ENCODE results near the gene ITFG2.

DNA sequence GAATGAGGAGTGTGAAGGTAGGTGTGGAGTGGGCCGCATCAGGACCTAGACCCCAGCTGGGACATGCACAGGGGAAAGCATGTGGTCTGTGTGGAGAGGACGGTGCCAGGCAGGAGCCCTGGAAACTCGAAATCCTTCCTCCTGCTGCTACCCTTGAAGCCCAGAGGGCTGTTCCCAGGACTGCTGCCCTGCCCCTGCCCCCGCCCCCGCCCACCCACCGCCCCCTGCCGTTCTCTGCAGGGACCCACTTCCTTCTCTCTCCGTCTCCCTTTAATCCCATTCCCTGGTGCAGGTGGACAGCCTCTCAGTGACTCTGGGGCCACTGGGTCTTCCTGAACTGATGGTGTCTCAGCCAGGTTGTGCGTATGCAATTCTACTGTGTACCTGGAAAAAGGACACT is 8.0 kb downstream of the ITFG2 start:
- TF ChIP-seq, protein P1, sequence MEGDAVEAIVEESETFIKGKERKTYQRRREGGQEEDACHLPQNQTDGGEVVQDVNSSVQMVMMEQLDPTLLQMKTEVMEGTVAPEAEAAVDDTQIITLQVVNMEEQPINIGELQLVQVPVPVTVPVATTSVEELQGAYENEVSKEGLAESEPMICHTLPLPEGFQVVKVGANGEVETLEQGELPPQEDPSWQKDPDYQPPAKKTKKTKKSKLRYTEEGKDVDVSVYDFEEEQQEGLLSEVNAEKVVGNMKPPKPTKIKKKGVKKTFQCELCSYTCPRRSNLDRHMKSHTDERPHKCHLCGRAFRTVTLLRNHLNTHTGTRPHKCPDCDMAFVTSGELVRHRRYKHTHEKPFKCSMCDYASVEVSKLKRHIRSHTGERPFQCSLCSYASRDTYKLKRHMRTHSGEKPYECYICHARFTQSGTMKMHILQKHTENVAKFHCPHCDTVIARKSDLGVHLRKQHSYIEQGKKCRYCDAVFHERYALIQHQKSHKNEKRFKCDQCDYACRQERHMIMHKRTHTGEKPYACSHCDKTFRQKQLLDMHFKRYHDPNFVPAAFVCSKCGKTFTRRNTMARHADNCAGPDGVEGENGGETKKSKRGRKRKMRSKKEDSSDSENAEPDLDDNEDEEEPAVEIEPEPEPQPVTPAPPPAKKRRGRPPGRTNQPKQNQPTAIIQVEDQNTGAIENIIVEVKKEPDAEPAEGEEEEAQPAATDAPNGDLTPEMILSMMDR (IDR thresholded peaks at IDR 0.05 in 2 of 3, conservative IDR thresholded peaks at IDR 0.05 in 1 of 3; ENCODE audit: borderline replicate concordance in 1 of 3, insufficient read depth in 1 of 3, low read depth in 2 of 3, low read length in 2 of 3): no peak
- TF ChIP-seq POLR2A (IDR thresholded peaks at IDR 0.05; ENCODE audit: borderline replicate concordance, extremely low read depth, insufficient read depth, insufficient read length): no peak
- TF ChIP-seq RAD21 (IDR thresholded peaks at IDR 0.05; ENCODE audit: low read depth): no peak
- TF ChIP-seq ZFX (IDR thresholded peaks at IDR 0.05): no peak
- TF ChIP-seq JUND (IDR thresholded peaks at IDR 0.05): no peak
- no peak for TF ChIP-seq SP1 (IDR thresholded peaks at IDR 0.05; ENCODE audit: low read depth)
- no peak for TF ChIP-seq MAX (IDR thresholded peaks at IDR 0.05)
- TF ChIP-seq EZH2phosphoT487 (IDR thresholded peaks at IDR 0.05; ENCODE audit: borderline replicate concordance): no peak
- no peak for TF ChIP-seq EZH2 (IDR thresholded peaks at IDR 0.05)
- TF ChIP-seq REST (IDR thresholded peaks at IDR 0.05; ENCODE audit: low read depth): no peak
- TF ChIP-seq CBX3 (IDR thresholded peaks at IDR 0.05; ENCODE audit: low read depth): no peak

Data from HCT116 (cell line).